ENCODE data around the gene GHR.

GHR gene

GRCh38 chr5:42579320-42579719, 156.1 kb downstream of the GHR start:
- TF ChIP-seq EP300 (IDR thresholded peaks at IDR 0.05; ENCODE audit: borderline replicate concordance) (no peak), YY1 (IDR thresholded peaks at IDR 0.05; ENCODE audit: low read depth) (no peak), REST (IDR thresholded peaks at IDR 0.05; ENCODE audit: low read depth) (no peak), USF1 (IDR thresholded peaks at IDR 0.05) (no peak), TAF1 (IDR thresholded peaks at IDR 0.05; ENCODE audit: low read depth) (no peak), TCF12 (IDR thresholded peaks at IDR 0.05; ENCODE audit: low read depth) (no peak), CREB1 (IDR thresholded peaks at IDR 0.05; ENCODE audit: low read depth) (no peak), EGR1 (IDR thresholded peaks at IDR 0.05) (no peak)

GRCh38 chr5:42581845-42582244, 158.6 kb downstream of the GHR start:
- TF ChIP-seq EGR1 (IDR thresholded peaks at IDR 0.05) (no peak), TCF12 (IDR thresholded peaks at IDR 0.05; ENCODE audit: low read depth) (no peak), CREB1 (IDR thresholded peaks at IDR 0.05; ENCODE audit: low read depth) (no peak), RAD21 (IDR thresholded peaks at IDR 0.05; ENCODE audit: low read depth) (no peak), ZBTB7A (IDR thresholded peaks at IDR 0.05; ENCODE audit: low read depth) (no peak), YY1 (IDR thresholded peaks at IDR 0.05; ENCODE audit: low read depth) (no peak)

- TF ChIP-seq MAX (IDR thresholded peaks at IDR 0.05) (no peak), NFIC (IDR thresholded peaks at IDR 0.05) (no peak), FOXM1 (IDR thresholded peaks at IDR 0.05; ENCODE audit: borderline replicate concordance, low read depth) (no peak), ZBTB7A (IDR thresholded peaks at IDR 0.05; ENCODE audit: low read depth) (no peak), TAF1 (IDR thresholded peaks at IDR 0.05; ENCODE audit: low read depth) (no peak), TCF12 (IDR thresholded peaks at IDR 0.05; ENCODE audit: low read depth) (no peak), YY1 (IDR thresholded peaks at IDR 0.05; ENCODE audit: low read depth) (no peak), CEBPB (IDR thresholded peaks at IDR 0.05) (no peak), USF1 (IDR thresholded peaks at IDR 0.05) (no peak)
These were observed 159.5 kb downstream of the GHR start for GRCh38 chr5:42582723-42583122.

- TF ChIP-seq CEBPB (IDR thresholded peaks at IDR 0.05), result peak; percentile 88
- peak; percentile 69 for TF ChIP-seq RAD21 (IDR thresholded peaks at IDR 0.05; ENCODE audit: low read depth)
- TF ChIP-seq TCF12 (IDR thresholded peaks at IDR 0.05; ENCODE audit: low read depth), result no peak
These were observed 160.1 kb downstream of the GHR start for GRCh38 chr5:42583322-42583721.

- no peak for TF ChIP-seq YY1 (IDR thresholded peaks at IDR 0.05; ENCODE audit: low read depth)
- TF ChIP-seq REST (IDR thresholded peaks at IDR 0.05; ENCODE audit: low read depth), result no peak
- TF ChIP-seq TAF1 (IDR thresholded peaks at IDR 0.05; ENCODE audit: low read depth), result no peak
- TF ChIP-seq MAX (IDR thresholded peaks at IDR 0.05), result no peak
- no peak for TF ChIP-seq USF1 (IDR thresholded peaks at IDR 0.05)
- TF ChIP-seq RAD21 (IDR thresholded peaks at IDR 0.05; ENCODE audit: low read depth), result no peak
- no peak for TF ChIP-seq CEBPB (IDR thresholded peaks at IDR 0.05)
- no peak for TF ChIP-seq TEAD4 (IDR thresholded peaks at IDR 0.05)
- no peak for TF ChIP-seq TCF12 (IDR thresholded peaks at IDR 0.05; ENCODE audit: low read depth)
- TF ChIP-seq ZBTB7A (IDR thresholded peaks at IDR 0.05; ENCODE audit: low read depth), result no peak
- no peak for TF ChIP-seq NFIC (IDR thresholded peaks at IDR 0.05)
- no peak for TF ChIP-seq CREB1 (IDR thresholded peaks at IDR 0.05; ENCODE audit: low read depth)
- TF ChIP-seq EGR1 (IDR thresholded peaks at IDR 0.05), result no peak
- no peak for TF ChIP-seq EP300 (IDR thresholded peaks at IDR 0.05; ENCODE audit: borderline replicate concordance)
- no peak for TF ChIP-seq FOXM1 (IDR thresholded peaks at IDR 0.05; ENCODE audit: borderline replicate concordance, low read depth)
These were observed 163.4 kb downstream of the GHR start for GRCh38 chr5:42586625-42587024.

GRCh38 chr5:42587096-42587723, 164.0 kb downstream of the GHR start:
- TF ChIP-seq REST (IDR thresholded peaks at IDR 0.05; ENCODE audit: low read depth) (no peak), NFIC (IDR thresholded peaks at IDR 0.05) (no peak), ZBTB7A (IDR thresholded peaks at IDR 0.05; ENCODE audit: low read depth) (no peak), TCF12 (IDR thresholded peaks at IDR 0.05; ENCODE audit: low read depth) (no peak), EP300 (IDR thresholded peaks at IDR 0.05; ENCODE audit: borderline replicate concordance) (no peak), RAD21 (IDR thresholded peaks at IDR 0.05; ENCODE audit: low read depth) (no peak), YY1 (IDR thresholded peaks at IDR 0.05; ENCODE audit: low read depth) (no peak), CEBPB (IDR thresholded peaks at IDR 0.05) (no peak), MAX (IDR thresholded peaks at IDR 0.05) (no peak), EGR1 (IDR thresholded peaks at IDR 0.05) (no peak), TAF1 (IDR thresholded peaks at IDR 0.05; ENCODE audit: low read depth) (no peak), CREB1 (IDR thresholded peaks at IDR 0.05; ENCODE audit: low read depth) (no peak)
